HCT116 (cell line): ENCODE results near the gene LSM7. TPM values are rescaled to one million over a fixed set of nuclear protein-coding genes. Genes with fewer than 3 reads are reported as not detected.

Experiments
- ATAC-seq: fragments of 200-7000 bp; cut with Tn5 transposase; 2 replicates; pipeline ENCODE4 v1.9.1; 2020; ENCODE audit warnings: mild to moderate bottlenecking, moderate library complexity
- BruUV-seq: library from RNA; stranded (reverse); fragments of 400-500 nt; replicated peaks from 2 replicates; lab custom pipeline; 2021; lab: Mats Ljungman, UMichigan
- CTCF ChIA-PET: fragments of 300-600 bp; sonication (Branson Sonifier 250); formaldehyde crosslinking; loops from one replicate; lab custom pipeline; 2021; ENCODE audit warnings: antibody characterized with exemption; lab: Charles Lee
- POLR2A ChIA-PET: fragments of 300-600, 350-600 bp; sonication (Branson Sonifier 250); formaldehyde crosslinking; loops from one replicate; lab custom pipeline; 2021; ENCODE audit warnings: antibody characterized with exemption; lab: Charles Lee
- RAD21 ChIA-PET, 2 experiments: fragments of 300-600 bp; sonication (Branson Sonifier 250); formaldehyde crosslinking; loops; one replicate each; lab custom pipeline; 2023; ENCODE audit warnings: low total read pairs in 2 of 2; ENCODE audit not compliant: uncharacterized antibody in 2 of 2, unreplicated experiment in 2 of 2, low non-redundant PET in 1 of 2; lab: Charles Lee
- DNase-seq: peaks from one replicate; pipeline ENCODE4 v3.0.0-alpha.2; 2010; ENCODE audit warnings: low read depth, low spot score
- H2AFZ ChIP-seq: fragments of 200-600 bp; shearing (Covaris generic), sonication (generic); 2 replicates; pipeline ENCODE4 v1.6.1; 2017; ENCODE audit warnings: low read depth, mixed run types, mixed read lengths, antibody characterized with exemption, low read length; ENCODE audit not compliant: poor library complexity, severe bottlenecking
- H3K27ac ChIP-seq: 2 replicates; pipeline ENCODE4 v1.5.1; 2012; ENCODE audit warnings: low read depth, low read length
- H3K27me3 ChIP-seq: fragments of 200-600 bp; sonication (generic); 2 replicates; pipeline ENCODE4 v1.6.1; 2016; ENCODE audit warnings: mixed run types, low read length, mixed read lengths; ENCODE audit not compliant: insufficient read depth
- H3K36me3 ChIP-seq, 2 experiments: fragments of 200-500 bp in 1 of 2; fragments of 200-600 bp in 1 of 2; sonication (Bioruptor generic) in 1 of 2; sonication (generic) in 1 of 2; 2 replicates each; pipeline versions ENCODE4 v1.5.1 to v1.6.1; 2014 to 2016; ENCODE audit warnings: low read length in 2 of 2, inconsistent platforms in 1 of 2, mixed read lengths in 1 of 2, mixed run types in 1 of 2; ENCODE audit not compliant: insufficient read depth in 2 of 2, control insufficient read depth in 1 of 2
- H3K4me1 ChIP-seq, 2 experiments: fragments of 200-600 bp in 1 of 2; sonication (generic) in 1 of 2; 2 replicates each; pipeline versions ENCODE4 v1.5.1 to v1.6.1; 2012 to 2017; ENCODE audit warnings: low read length in 2 of 2, inconsistent platforms in 1 of 2, mild to moderate bottlenecking in 1 of 2, mixed read lengths in 1 of 2, mixed run types in 1 of 2, moderate library complexity in 1 of 2; ENCODE audit not compliant: insufficient read depth in 2 of 2, control insufficient read depth in 1 of 2
- H3K4me2 ChIP-seq: fragments of 200-600 bp; sonication (generic); 2 replicates; pipeline ENCODE4 v1.6.1; 2017; ENCODE audit warnings: mixed run types, low read length, mixed read lengths
- H3K4me3 ChIP-seq, 2 experiments: fragments of 200-600 bp in 1 of 2; sonication (generic) in 1 of 2; replicated peaks in 1 of 2; 2 replicates each; pipeline ENCODE4 v1.5.1; 2011 to 2016; ENCODE audit warnings: low read length in 2 of 2, control low read depth in 1 of 2, low read depth in 1 of 2, mild to moderate bottlenecking in 1 of 2, mixed read lengths in 1 of 2, mixed run types in 1 of 2
- H3K79me2 ChIP-seq: fragments of 200-600 bp; sonication (generic); 2 replicates; pipeline ENCODE4 v1.6.1; 2017; ENCODE audit warnings: mild to moderate bottlenecking, mixed run types, low read length, moderate library complexity, mixed read lengths; ENCODE audit not compliant: insufficient read depth
- H3K9ac ChIP-seq: fragments of 200-600 bp; sonication (generic); 2 replicates; pipeline ENCODE4 v1.6.1; 2016; ENCODE audit warnings: low read length, mixed read lengths
- H3K9me2 ChIP-seq: fragments of 200-600 bp; sonication (generic), shearing (Covaris generic); 2 replicates; pipeline ENCODE4 v1.6.1; 2017; ENCODE audit warnings: mixed run types, mild to moderate bottlenecking, moderate library complexity; ENCODE audit not compliant: insufficient read depth
- H3K9me3 ChIP-seq, 2 experiments: fragments of 200-500 bp in 1 of 2; fragments of 200-600 bp in 1 of 2; sonication (Bioruptor generic) in 1 of 2; sonication (generic) in 1 of 2; 2 replicates each; pipeline ENCODE4 v1.6.1; 2014 to 2017; ENCODE audit warnings: low read length in 2 of 2, mixed read lengths in 2 of 2, inconsistent platforms in 1 of 2, low read depth in 1 of 2, mild to moderate bottlenecking in 1 of 2, mixed run types in 1 of 2, moderate library complexity in 1 of 2; ENCODE audit not compliant: control insufficient read depth in 1 of 2, insufficient read depth in 1 of 2
- H4K20me1 ChIP-seq: fragments of 200-600 bp; sonication (generic), shearing (Covaris generic); 2 replicates; pipeline ENCODE4 v1.6.1; 2017; ENCODE audit warnings: mixed run types, mild to moderate bottlenecking, moderate library complexity; ENCODE audit not compliant: insufficient read depth
- CEBPB ChIP-seq: IDR thresholded peaks from 2 replicates; pipeline ENCODE4 v1.6.1; 2012; ENCODE audit warnings: low read depth
- EGR1 ChIP-seq: IDR thresholded peaks from 2 replicates; pipeline ENCODE4 v1.6.1; 2012; ENCODE audit warnings: low read depth
- ELF1 ChIP-seq: IDR thresholded peaks from 2 replicates; pipeline ENCODE4 v1.6.1; 2012; ENCODE audit warnings: low read depth, borderline replicate concordance
- FOSL1 ChIP-seq: IDR thresholded peaks from 2 replicates; pipeline ENCODE4 v1.6.1; 2012; ENCODE audit warnings: low read depth
- JUND ChIP-seq: IDR thresholded peaks from 2 replicates; pipeline ENCODE4 v1.6.1; 2012
- POLR2A ChIP-seq: IDR thresholded peaks from 2 replicates; pipeline ENCODE4 v1.7.0; 2011; ENCODE audit warnings: borderline replicate concordance; ENCODE audit not compliant: insufficient read depth, insufficient read length; ENCODE audit errors: extremely low read depth
- POLR2AphosphoS5 ChIP-seq: IDR thresholded peaks from 2 replicates; pipeline ENCODE4 v1.6.1; 2011; ENCODE audit warnings: mild to moderate bottlenecking, low read depth, low read length, moderate library complexity
- RAD21 ChIP-seq: IDR thresholded peaks from 2 replicates; pipeline ENCODE4 v1.6.1; 2012; ENCODE audit warnings: low read depth, mild to moderate bottlenecking
- SIN3A ChIP-seq: IDR thresholded peaks from 2 replicates; pipeline ENCODE4 v1.6.1; 2012; ENCODE audit warnings: low read depth
- SRF ChIP-seq: IDR thresholded peaks from 2 replicates; pipeline ENCODE4 v1.6.1; 2012; ENCODE audit warnings: low read depth
- TCF7L2 ChIP-seq: IDR thresholded peaks from 2 replicates; pipeline ENCODE4 v1.7.0; 2011; ENCODE audit warnings: borderline replicate concordance, inconsistent platforms; ENCODE audit not compliant: insufficient read depth, insufficient read length; ENCODE audit errors: extremely low read depth
- YY1 ChIP-seq: IDR thresholded peaks from 2 replicates; pipeline ENCODE4 v1.6.1; 2011; ENCODE audit warnings: low read length, low read depth, moderate library complexity, mild to moderate bottlenecking; ENCODE audit not compliant: insufficient replicate concordance; ENCODE audit errors: extremely low read depth
- ZNF274 ChIP-seq: fragments of 200-500 bp; sonication (Bioruptor generic); IDR thresholded peaks from 2 replicates; pipeline ENCODE4 v1.6.1; 2014; ENCODE audit warnings: mild to moderate bottlenecking, low read depth, low read length, inconsistent platforms
- intact Hi-C: fragments of 100-400 bp; cut with micrococcal nuclease; formaldehyde crosslinking; loops from 2 replicates; pipeline ENCODE4 v1.10.0; 2022
- total RNA-seq: library from RNA; stranded (reverse); gene quantifications from one replicate; pipeline ENCODE4 v1.2.1, GENCODE V29; 2021; ENCODE audit not compliant: unreplicated experiment
- TF ChIP-seq, protein P1 (sequence below): IDR thresholded peaks from 2 replicates; pipeline ENCODE4 v1.6.1; 2011; ENCODE audit warnings: mild to moderate bottlenecking, low read length, moderate library complexity; ENCODE audit not compliant: insufficient replicate concordance; ENCODE audit errors: extremely low read depth

LSM7 gene
- total RNA-seq, 1 experiment from 2014 or later = 190 TPM

DNA sequence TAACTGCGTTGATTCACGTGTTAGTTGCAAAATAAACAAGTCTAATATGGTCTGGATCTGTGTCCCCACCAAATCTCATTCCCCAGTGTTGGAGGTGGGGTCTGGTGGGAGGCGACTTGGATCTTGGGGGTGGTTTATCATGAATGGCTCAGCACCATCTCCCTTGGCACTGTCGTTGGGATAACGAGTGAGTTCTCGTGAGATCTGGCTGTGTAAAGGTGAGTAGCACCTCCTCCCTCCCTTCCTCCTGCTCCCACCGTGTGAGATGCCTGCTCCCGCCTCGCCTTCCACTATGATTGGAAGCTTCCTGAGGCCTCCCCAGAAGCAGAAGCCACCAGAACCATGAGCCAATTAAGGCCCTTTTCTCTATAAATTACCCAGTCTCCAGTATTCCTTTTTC is 51.2 kb downstream of the LSM7 start:
- ATAC-seq (no peak), DNase-seq (no peak)
- no peaks in the 10 kb centered on the region for H3K27me3 ChIP-seq
- H3K4me3 ChIP-seq = no peak overlapping the region
- CTCF ChIA-PET = no interaction called here
- peaks cover 10 to 11% of the 10 kb centered on the region in 2 experiments; a peak in 2 of 4 replicates for H3K36me3 ChIP-seq
- RAD21 ChIA-PET = no interaction called here
- no TSS peak for BruUV-seq
- no peak overlapping the region for H3K4me2 ChIP-seq
- no peaks in the 10 kb centered on the region for H3K9me3 ChIP-seq
- intact Hi-C loops = loop anchor here (5.0 kb wide), 1 partner anchor 335 kb away; no protein-coding TSS in a partner anchor
- peaks cover 23% of the 10 kb centered on the region for H3K79me2 ChIP-seq
- no peak overlapping the region for H3K9ac ChIP-seq
- POLR2A ChIA-PET = no interaction called here
- 0 out of 2 replicates have a peak, but pooled peaks cover 8% of the 10 kb centered on the region for H4K20me1 ChIP-seq
- H3K9me2 ChIP-seq = no peaks in the 10 kb centered on the region
- TF ChIP-seq CEBPB = no peak
- no peak for TF ChIP-seq POLR2AphosphoS5
- TF ChIP-seq SRF = no peak
- TF ChIP-seq FOSL1 = no peak
- no peak for TF ChIP-seq TCF7L2
- TF ChIP-seq RAD21 = no peak
- no peak for TF ChIP-seq POLR2A
- no peak for TF ChIP-seq YY1
- TF ChIP-seq EGR1 = no peak
- TF ChIP-seq JUND = no peak
- TF ChIP-seq, protein P1, sequence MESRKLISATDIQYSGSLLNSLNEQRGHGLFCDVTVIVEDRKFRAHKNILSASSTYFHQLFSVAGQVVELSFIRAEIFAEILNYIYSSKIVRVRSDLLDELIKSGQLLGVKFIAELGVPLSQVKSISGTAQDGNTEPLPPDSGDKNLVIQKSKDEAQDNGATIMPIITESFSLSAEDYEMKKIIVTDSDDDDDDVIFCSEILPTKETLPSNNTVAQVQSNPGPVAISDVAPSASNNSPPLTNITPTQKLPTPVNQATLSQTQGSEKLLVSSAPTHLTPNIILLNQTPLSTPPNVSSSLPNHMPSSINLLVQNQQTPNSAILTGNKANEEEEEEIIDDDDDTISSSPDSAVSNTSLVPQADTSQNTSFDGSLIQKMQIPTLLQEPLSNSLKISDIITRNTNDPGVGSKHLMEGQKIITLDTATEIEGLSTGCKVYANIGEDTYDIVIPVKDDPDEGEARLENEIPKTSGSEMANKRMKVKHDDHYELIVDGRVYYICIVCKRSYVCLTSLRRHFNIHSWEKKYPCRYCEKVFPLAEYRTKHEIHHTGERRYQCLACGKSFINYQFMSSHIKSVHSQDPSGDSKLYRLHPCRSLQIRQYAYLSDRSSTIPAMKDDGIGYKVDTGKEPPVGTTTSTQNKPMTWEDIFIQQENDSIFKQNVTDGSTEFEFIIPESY = no peak
- no peak for TF ChIP-seq ELF1
- no peak for TF ChIP-seq ZNF274
- no peak for TF ChIP-seq SIN3A
- H3K27ac ChIP-seq = no peak overlapping the region
- peaks cover 9 to 41% of the 10 kb centered on the region in 2 experiments for H3K4me1 ChIP-seq
- H2AFZ ChIP-seq = no peak overlapping the region
